DND-41 (cell line): Measurements from ENCODE around the gene FBXL15.

Experiments
- EZH2 ChIP-seq: IDR thresholded peaks from 3 replicates; pipeline ENCODE4 v1.6.1; 2012; ENCODE audit warnings: borderline replicate concordance, low read depth, mild to moderate bottlenecking, moderate library complexity, low read length, inconsistent platforms; ENCODE audit not compliant: severe bottlenecking
- TF ChIP-seq, protein P1 (sequence below): IDR thresholded peaks from 2 replicates; pipeline ENCODE4 v1.5.1; 2012; ENCODE audit warnings: borderline replicate concordance, low read length, moderate library complexity, mild to moderate bottlenecking; ENCODE audit not compliant: poor library complexity, severe bottlenecking; ENCODE audit errors: extremely low read depth

DNA sequence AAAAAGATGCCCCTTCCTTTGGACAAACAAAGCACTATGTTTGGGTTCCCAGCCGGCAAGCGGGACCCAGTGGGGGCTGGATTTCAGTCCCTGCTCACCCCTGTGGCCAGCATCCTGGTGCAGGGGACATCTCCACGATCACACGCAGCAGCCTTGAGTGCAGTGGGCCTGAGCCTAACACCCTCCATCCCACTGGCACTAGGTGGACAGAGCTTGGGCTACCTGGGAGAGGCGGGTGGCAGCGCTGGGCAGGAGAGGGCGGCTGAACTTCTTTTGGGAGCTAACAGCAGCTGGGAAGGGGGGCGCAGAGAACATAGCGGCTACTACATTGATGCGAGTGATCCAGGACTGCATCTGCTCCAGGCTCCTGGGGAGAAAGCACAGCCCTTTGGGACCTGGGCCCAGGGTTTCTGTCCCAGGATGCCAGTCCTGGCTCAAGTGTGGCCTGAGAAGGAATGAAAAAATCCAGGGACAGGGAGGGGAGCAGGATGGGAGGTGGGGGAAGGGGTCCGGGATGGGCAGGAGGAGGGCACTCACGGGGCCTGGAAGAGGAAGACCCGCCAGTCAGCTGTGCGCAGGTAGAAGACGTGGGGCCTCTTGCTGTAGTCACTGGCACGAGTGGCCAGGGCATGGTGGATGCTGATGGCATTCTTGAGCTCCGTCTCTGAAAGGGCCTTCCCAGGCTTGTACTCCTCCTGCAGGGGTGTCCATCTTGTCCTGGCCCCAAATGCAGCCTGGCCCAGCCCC, 16.1 kb upstream of the FBXL15 start:
- no peak for TF ChIP-seq EZH2
- TF ChIP-seq, protein P1, sequence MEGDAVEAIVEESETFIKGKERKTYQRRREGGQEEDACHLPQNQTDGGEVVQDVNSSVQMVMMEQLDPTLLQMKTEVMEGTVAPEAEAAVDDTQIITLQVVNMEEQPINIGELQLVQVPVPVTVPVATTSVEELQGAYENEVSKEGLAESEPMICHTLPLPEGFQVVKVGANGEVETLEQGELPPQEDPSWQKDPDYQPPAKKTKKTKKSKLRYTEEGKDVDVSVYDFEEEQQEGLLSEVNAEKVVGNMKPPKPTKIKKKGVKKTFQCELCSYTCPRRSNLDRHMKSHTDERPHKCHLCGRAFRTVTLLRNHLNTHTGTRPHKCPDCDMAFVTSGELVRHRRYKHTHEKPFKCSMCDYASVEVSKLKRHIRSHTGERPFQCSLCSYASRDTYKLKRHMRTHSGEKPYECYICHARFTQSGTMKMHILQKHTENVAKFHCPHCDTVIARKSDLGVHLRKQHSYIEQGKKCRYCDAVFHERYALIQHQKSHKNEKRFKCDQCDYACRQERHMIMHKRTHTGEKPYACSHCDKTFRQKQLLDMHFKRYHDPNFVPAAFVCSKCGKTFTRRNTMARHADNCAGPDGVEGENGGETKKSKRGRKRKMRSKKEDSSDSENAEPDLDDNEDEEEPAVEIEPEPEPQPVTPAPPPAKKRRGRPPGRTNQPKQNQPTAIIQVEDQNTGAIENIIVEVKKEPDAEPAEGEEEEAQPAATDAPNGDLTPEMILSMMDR: no peak
